ENCODE results near the gene ZDHHC24.

- TF ChIP-seq CTCF (IDR thresholded peaks at IDR 0.05; ENCODE audit: low read depth, low read length) (no peak), POLR2A (IDR thresholded peaks at IDR 0.05; ENCODE audit: extremely low read depth, insufficient read length) (no peak), MAX (IDR thresholded peaks at IDR 0.05; ENCODE audit: low read depth, low read length) (no peak), MYC (IDR thresholded peaks at IDR 0.05; ENCODE audit: low read depth, low read length) (no peak)
Observed at GRCh38 chr11:66475349-66476172, 70.3 kb downstream of the ZDHHC24 start.

Measured in NB4 (cell line).